ENCODE results near the gene PLCB4.

PLCB4 gene

DNA sequence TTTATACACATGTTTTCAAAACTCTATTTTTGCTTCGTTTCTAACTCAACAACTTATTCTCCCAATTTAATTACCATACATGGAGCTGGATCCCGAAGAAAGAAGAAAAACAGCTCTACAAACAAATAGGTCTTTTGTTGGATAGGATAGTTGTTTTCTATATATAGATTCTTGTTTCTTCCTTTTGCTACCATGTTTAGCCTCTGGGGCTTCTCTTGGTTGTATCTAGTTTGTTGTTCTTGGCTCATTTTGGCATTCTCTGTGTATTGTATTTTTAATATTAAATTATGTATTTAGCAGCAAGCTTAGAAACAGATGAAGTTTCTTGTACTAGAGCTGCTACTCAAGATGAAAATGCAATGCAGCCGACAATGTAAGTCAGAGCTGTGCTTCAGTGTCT lies 60.9 kb downstream of the PLCB4 start:
- TF ChIP-seq CTCF (IDR thresholded peaks at IDR 0.05; ENCODE audit: low read depth, low read length), result no peak
- Histone ChIP-seq H3K36me3 (no peaks in the 10 kb centered on the region), H3K27ac (no peak overlapping the region), H3K4me3 (ENCODE audit: low read depth, low read length) (no peak overlapping the region), H3K27me3 (ENCODE audit: insufficient read depth, low read depth, severe bottlenecking) (no peaks in the 10 kb centered on the region), H3K9me3 (ENCODE audit: severe bottlenecking) (peaks cover 4% of the 10 kb centered on the region)
- no peak for DNase-seq

- Histone ChIP-seq H3K36me3 (no peaks in the 10 kb centered on the region), H3K27ac (no peak overlapping the region), H3K27me3 (ENCODE audit: insufficient read depth, low read depth, severe bottlenecking) (no peaks in the 10 kb centered on the region), H3K4me3 (ENCODE audit: low read depth, low read length) (no peak overlapping the region), H3K9me3 (ENCODE audit: severe bottlenecking) (peaks cover 4% of the 10 kb centered on the region)
- DNase-seq, result no peak
- no peak for TF ChIP-seq CTCF (IDR thresholded peaks at IDR 0.05; ENCODE audit: low read depth, low read length)
Observed at GRCh38 chr20:9130521-9130920, 61.6 kb downstream of the PLCB4 start.

GRCh38 chr20:9131841-9132240 lies 63.0 kb downstream of the PLCB4 start:
- peaks cover 4% of the 10 kb centered on the region for H3K9me3 ChIP-seq (ENCODE audit: severe bottlenecking)
- TF ChIP-seq CTCF (IDR thresholded peaks at IDR 0.05; ENCODE audit: low read depth, low read length), result no peak
- no peaks in the 10 kb centered on the region for H3K36me3 ChIP-seq
- no peak overlapping the region for H3K4me3 ChIP-seq (ENCODE audit: low read depth, low read length)
- H3K27me3 ChIP-seq (ENCODE audit: insufficient read depth, low read depth, severe bottlenecking), result no peaks in the 10 kb centered on the region
- no peak for DNase-seq
- H3K27ac ChIP-seq, result no peak overlapping the region

DNA sequence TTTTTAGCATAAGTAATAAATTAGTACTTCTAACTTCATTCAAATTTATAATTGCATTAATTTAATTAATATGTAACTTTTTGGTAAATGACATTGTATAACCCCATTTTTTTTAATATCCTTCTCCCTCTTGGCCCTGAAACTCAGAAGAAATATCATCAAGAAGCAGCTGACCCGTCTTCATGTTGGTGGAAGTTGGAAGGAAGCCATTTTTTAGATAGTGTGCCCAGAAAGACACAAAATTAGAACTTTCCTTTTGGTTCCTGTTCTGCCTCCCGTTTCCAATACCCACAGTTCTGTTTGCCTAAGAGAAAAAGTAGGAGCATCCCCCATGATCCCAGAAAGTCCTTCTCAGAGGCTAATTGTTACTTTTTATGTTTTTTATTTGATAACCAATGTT lies 65.5 kb downstream of the PLCB4 start:
- DNase-seq, result no peak
- H3K9me3 ChIP-seq (ENCODE audit: severe bottlenecking), result peaks cover 4% of the 10 kb centered on the region
- H3K27ac ChIP-seq, result no peak overlapping the region

DNA sequence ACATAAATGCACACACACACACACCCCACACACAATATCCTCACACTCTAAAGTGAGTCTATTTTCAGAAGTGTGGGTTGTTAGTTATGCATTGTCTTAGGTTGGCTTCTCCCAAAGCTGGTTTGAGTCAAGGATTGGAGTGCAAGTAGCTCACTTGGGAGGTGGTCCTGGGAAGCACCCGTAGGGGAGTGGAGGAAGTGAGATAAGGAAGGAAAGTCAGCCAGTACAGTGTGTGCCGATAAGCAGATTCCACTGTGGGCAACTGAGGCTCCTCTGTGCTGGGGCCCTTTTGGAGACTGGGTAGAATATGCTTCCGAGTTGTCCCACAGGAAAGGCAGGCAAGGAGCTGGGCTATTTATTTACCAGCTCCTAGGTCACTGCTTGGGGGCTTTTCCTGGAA lies 67.2 kb downstream of the PLCB4 start:
- Histone ChIP-seq H3K36me3 (no peaks in the 10 kb centered on the region), H3K27me3 (ENCODE audit: insufficient read depth, low read depth, severe bottlenecking) (no peaks in the 10 kb centered on the region), H3K4me3 (ENCODE audit: low read depth, low read length) (no peak overlapping the region), H3K27ac (no peak overlapping the region), H3K9me3 (ENCODE audit: severe bottlenecking) (peaks cover 4% of the 10 kb centered on the region)
- no peak for DNase-seq
- TF ChIP-seq CTCF (IDR thresholded peaks at IDR 0.05; ENCODE audit: low read depth, low read length), result no peak

More for the DNA sequence above, 65.5 kb downstream of the PLCB4 start:
- Histone ChIP-seq H3K36me3 (no peaks in the 10 kb centered on the region), H3K4me3 (ENCODE audit: low read depth, low read length) (no peak overlapping the region), H3K27me3 (ENCODE audit: insufficient read depth, low read depth, severe bottlenecking) (no peaks in the 10 kb centered on the region)
- TF ChIP-seq CTCF (IDR thresholded peaks at IDR 0.05; ENCODE audit: low read depth, low read length), result no peak

DNA sequence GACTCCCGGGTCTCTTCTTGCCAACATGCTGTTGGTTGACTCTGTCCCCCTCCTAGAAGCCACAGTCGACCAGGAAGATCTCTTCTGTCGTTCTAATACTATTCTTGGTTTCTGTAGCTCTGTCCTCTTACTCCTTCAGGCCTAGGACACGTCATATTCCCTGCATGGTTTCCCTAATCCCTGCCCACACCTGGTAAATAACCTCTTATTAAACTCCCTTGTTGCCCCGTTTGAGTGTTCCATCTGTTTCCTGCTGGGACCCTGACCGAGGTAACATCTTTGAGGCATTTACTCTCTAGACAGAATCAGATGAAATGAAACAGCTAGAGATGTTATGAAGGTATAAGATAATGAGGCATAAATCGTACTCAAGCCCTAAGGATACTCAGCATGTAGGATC lies 68.1 kb downstream of the PLCB4 start:
- no peak overlapping the region for H3K4me3 ChIP-seq (ENCODE audit: low read depth, low read length)
- no peak overlapping the region for H3K27ac ChIP-seq
- no peaks in the 10 kb centered on the region for H3K36me3 ChIP-seq
- H3K9me3 ChIP-seq (ENCODE audit: severe bottlenecking), result peaks cover under 1% of the 10 kb centered on the region
- DNase-seq, result no peak
- no peak for TF ChIP-seq CTCF (IDR thresholded peaks at IDR 0.05; ENCODE audit: low read depth, low read length)
- no peaks in the 10 kb centered on the region for H3K27me3 ChIP-seq (ENCODE audit: insufficient read depth, low read depth, severe bottlenecking)
